Keratinocyte (primary cell): ENCODE data around the gene FNIP2. TPM values are rescaled to one million over a fixed set of nuclear protein-coding genes. Genes with fewer than 3 reads are reported as not detected.

ENCODE experiments used
- DNase-seq: peaks from one replicate; pipeline ENCODE4 v3.0.0-alpha.2; 2011; ENCODE audit warnings: low read depth, missing footprints, low spot score
- FAIRE-seq: peaks from 2 replicates; lab custom pipeline; 2011; peaks lifted over from hg19 to GRCh38; lab: Jason Lieb, UNC
- H2AFZ ChIP-seq: 2 replicates; pipeline ENCODE4 v1.6.0; 2012; ENCODE audit warnings: low read length, control low read depth, inconsistent platforms; ENCODE audit not compliant: control insufficient read depth
- H3K27ac ChIP-seq: 2 replicates; pipeline ENCODE4 v1.5.1; 2011; ENCODE audit warnings: low read length; ENCODE audit not compliant: control insufficient read depth, insufficient read depth
- H3K27me3 ChIP-seq: 3 replicates; pipeline ENCODE4 v1.6.0; 2011; ENCODE audit warnings: low read length; ENCODE audit not compliant: control insufficient read depth, insufficient read depth; ENCODE audit errors: extremely low read depth
- H3K36me3 ChIP-seq, 2 experiments: 2 replicates in 1 of 2; 3 replicates in 1 of 2; pipeline ENCODE4 v1.5.1; 2011; ENCODE audit warnings: low read length in 2 of 2, mild to moderate bottlenecking in 1 of 2; ENCODE audit not compliant: control insufficient read depth in 2 of 2, insufficient read depth in 2 of 2; ENCODE audit errors: extremely low read depth in 1 of 2
- H3K4me1 ChIP-seq: 3 replicates; pipeline ENCODE4 v1.5.1; 2011; ENCODE audit warnings: low read length; ENCODE audit not compliant: control insufficient read depth, insufficient read depth; ENCODE audit errors: extremely low read depth
- H3K4me2 ChIP-seq: 3 replicates; pipeline ENCODE4 v1.6.0; 2011; ENCODE audit warnings: low read depth, low read length; ENCODE audit not compliant: control insufficient read depth, insufficient read depth; ENCODE audit errors: extremely low read depth
- H3K4me3 ChIP-seq, 3 experiments: fragments of 200-600 bp in 1 of 3; sonication (generic) in 1 of 3; 2 replicates in 2 of 3; 3 replicates in 1 of 3; pipeline ENCODE4 v1.5.1; 2011 to 2016; ENCODE audit warnings: low read length in 3 of 3, mild to moderate bottlenecking in 3 of 3, control low read depth in 2 of 3, inconsistent platforms in 1 of 3, low read depth in 1 of 3, mixed read lengths in 1 of 3, mixed run types in 1 of 3, moderate library complexity in 1 of 3; ENCODE audit not compliant: control insufficient read depth in 2 of 3, insufficient read depth in 2 of 3; ENCODE audit errors: extremely low read depth in 1 of 3
- H3K79me2 ChIP-seq: 2 replicates; pipeline ENCODE4 v1.6.0; 2012; ENCODE audit warnings: low read length; ENCODE audit not compliant: control insufficient read depth, insufficient read depth
- H3K9ac ChIP-seq: 3 replicates; pipeline ENCODE4 v1.6.0; 2011; ENCODE audit warnings: low read length; ENCODE audit not compliant: control insufficient read depth, insufficient read depth; ENCODE audit errors: extremely low read depth
- H3K9me1 ChIP-seq: 3 replicates; pipeline ENCODE4 v1.6.0; 2011; ENCODE audit warnings: low read length; ENCODE audit not compliant: control insufficient read depth, insufficient read depth; ENCODE audit errors: extremely low read depth
- H3K9me3 ChIP-seq: 2 replicates; pipeline ENCODE4 v1.5.1; 2012; ENCODE audit warnings: low read depth, low read length; ENCODE audit not compliant: control insufficient read depth
- H4K20me1 ChIP-seq: 3 replicates; pipeline ENCODE4 v1.6.0; 2011; ENCODE audit warnings: low read length; ENCODE audit not compliant: control insufficient read depth, insufficient read depth; ENCODE audit errors: extremely low read depth
- EZH2 ChIP-seq: IDR thresholded peaks from one replicate; pipeline ENCODE4 v1.6.1; 2012; ENCODE audit warnings: inconsistent platforms, mild to moderate bottlenecking, low read length, moderate library complexity
- dilution Hi-C: fragments of 300-500 bp; cut with MboI; formaldehyde crosslinking; loops from one replicate; pipeline ENCODE4 v1.7.0; 2020; ENCODE audit warnings: low sequenced_read_pairs; ENCODE audit not compliant: extremely low pct_ligation_motif_present
- polyA plus RNA-seq, 5 experiments: library from polyadenylated mRNA; depleted of rRNA in 3 of 5; stranded (reverse) in 3 of 5; stranded (forward) in 1 of 5; unstranded in 1 of 5; fragments of >200 nt; gene quantifications; 1 replicate in 1 of 5; 2 replicates in 3 of 5; 3 replicates in 1 of 5; pipeline versions ENCODE4 v1.2.1 to v1.2.3, GENCODE V29; 2011 to 2012; ENCODE audit warnings: missing spikeins in 2 of 5, low read depth in 1 of 5, low replicate concordance in 1 of 5
- TF ChIP-seq, protein P1 (sequence below), 3 experiments: IDR thresholded peaks in 1 of 3; conservative IDR thresholded peaks in 1 of 3; optimal IDR thresholded peaks in 1 of 3; 2 replicates in 2 of 3; 3 replicates in 1 of 3; pipeline versions ENCODE3 to v1.5.1; 2011; ENCODE audit warnings: low read length in 3 of 3, mild to moderate bottlenecking in 3 of 3, moderate library complexity in 2 of 3, control low read depth in 1 of 3, inconsistent platforms in 1 of 3; ENCODE audit not compliant: insufficient read depth in 2 of 3; ENCODE audit errors: extremely low read depth in 1 of 3

Gene FNIP2
- polyA plus RNA-seq, 1 donor (not counting 4 experiments of a cell fraction or from before 2014, with no cell fraction given) = 6.2 TPM

- Histone ChIP-seq H3K4me3 (no peak overlapping the region), H3K27ac (no peak overlapping the region), H3K27me3 (no peaks in the 10 kb centered on the region), H3K4me1 (peaks cover 16% of the 10 kb centered on the region), H3K9ac (no peak overlapping the region), H3K9me3 (no peaks in the 10 kb centered on the region), H3K36me3 (no peaks in the 10 kb centered on the region), H3K4me2 (no peak overlapping the region), H2AFZ (no peak overlapping the region), H3K9me1 (no peaks in the 10 kb centered on the region), H4K20me1 (no peaks in the 10 kb centered on the region), H3K79me2 (peaks cover 4% of the 10 kb centered on the region)
- no peak for DNase-seq
- no peak for TF ChIP-seq EZH2
- TF ChIP-seq, protein P1, sequence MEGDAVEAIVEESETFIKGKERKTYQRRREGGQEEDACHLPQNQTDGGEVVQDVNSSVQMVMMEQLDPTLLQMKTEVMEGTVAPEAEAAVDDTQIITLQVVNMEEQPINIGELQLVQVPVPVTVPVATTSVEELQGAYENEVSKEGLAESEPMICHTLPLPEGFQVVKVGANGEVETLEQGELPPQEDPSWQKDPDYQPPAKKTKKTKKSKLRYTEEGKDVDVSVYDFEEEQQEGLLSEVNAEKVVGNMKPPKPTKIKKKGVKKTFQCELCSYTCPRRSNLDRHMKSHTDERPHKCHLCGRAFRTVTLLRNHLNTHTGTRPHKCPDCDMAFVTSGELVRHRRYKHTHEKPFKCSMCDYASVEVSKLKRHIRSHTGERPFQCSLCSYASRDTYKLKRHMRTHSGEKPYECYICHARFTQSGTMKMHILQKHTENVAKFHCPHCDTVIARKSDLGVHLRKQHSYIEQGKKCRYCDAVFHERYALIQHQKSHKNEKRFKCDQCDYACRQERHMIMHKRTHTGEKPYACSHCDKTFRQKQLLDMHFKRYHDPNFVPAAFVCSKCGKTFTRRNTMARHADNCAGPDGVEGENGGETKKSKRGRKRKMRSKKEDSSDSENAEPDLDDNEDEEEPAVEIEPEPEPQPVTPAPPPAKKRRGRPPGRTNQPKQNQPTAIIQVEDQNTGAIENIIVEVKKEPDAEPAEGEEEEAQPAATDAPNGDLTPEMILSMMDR (optimal IDR thresholded peaks at IDR 0.05 in 1 of 3, IDR thresholded peaks at IDR 0.05 in 1 of 3, conservative IDR thresholded peaks at IDR 0.05 in 1 of 3; ENCODE audit: extremely low read depth in 1 of 3, insufficient read depth in 2 of 3, low read length in 3 of 3) = no peak
- FAIRE-seq = no peak
- dilution Hi-C loops = no loop called here
These were observed 53.5 kb downstream of the FNIP2 start for GRCh38 chr4:158822348-158822747.

GRCh38 chr4:158823461-158823873 is 54.6 kb downstream of the FNIP2 start:
- dilution Hi-C loops = no loop called here
- DNase-seq = no peak
- Histone ChIP-seq H3K4me1 (peaks cover 20% of the 10 kb centered on the region), H3K27ac (no peak overlapping the region), H3K4me2 (no peak overlapping the region), H4K20me1 (no peaks in the 10 kb centered on the region), H3K36me3 (no peaks in the 10 kb centered on the region), H3K9me1 (no peaks in the 10 kb centered on the region), H3K4me3 (no peak overlapping the region), H3K79me2 (peaks cover 4% of the 10 kb centered on the region), H3K27me3 (no peaks in the 10 kb centered on the region), H2AFZ (no peak overlapping the region), H3K9me3 (no peaks in the 10 kb centered on the region), H3K9ac (no peak overlapping the region)
- no peak for FAIRE-seq
- TF ChIP-seq, protein P1 (optimal IDR thresholded peaks at IDR 0.05 in 1 of 3, IDR thresholded peaks at IDR 0.05 in 1 of 3, conservative IDR thresholded peaks at IDR 0.05 in 1 of 3; ENCODE audit: extremely low read depth in 1 of 3, insufficient read depth in 2 of 3, low read length in 3 of 3) = no peak
- TF ChIP-seq EZH2 = no peak
